Esophagus squamous epithelium (tissue), 4 donors: ENCODE measurements around the gene BCAR3.

Source experiments
- POLR2A ChIP-seq, 4 donors: fragments of 450-650 bp; IDR thresholded peaks; one replicate each; pipeline ENCODE4 v1.6.1; 2017; ENCODE audit warnings: antibody characterized with exemption in 4 of 4, mild to moderate bottlenecking in 4 of 4, moderate library complexity in 3 of 4
- TF ChIP-seq, protein P1 (sequence below), 6 experiments: fragments of 450-650 bp in 4 of 6; fragments of 200-600 bp in 2 of 6; sonication (generic) in 2 of 6; IDR thresholded peaks; one replicate each; pipeline ENCODE4 v1.5.1; 2016 to 2019; ENCODE audit warnings: antibody characterized with exemption in 6 of 6, mild to moderate bottlenecking in 4 of 6, moderate library complexity in 4 of 6

DNA sequence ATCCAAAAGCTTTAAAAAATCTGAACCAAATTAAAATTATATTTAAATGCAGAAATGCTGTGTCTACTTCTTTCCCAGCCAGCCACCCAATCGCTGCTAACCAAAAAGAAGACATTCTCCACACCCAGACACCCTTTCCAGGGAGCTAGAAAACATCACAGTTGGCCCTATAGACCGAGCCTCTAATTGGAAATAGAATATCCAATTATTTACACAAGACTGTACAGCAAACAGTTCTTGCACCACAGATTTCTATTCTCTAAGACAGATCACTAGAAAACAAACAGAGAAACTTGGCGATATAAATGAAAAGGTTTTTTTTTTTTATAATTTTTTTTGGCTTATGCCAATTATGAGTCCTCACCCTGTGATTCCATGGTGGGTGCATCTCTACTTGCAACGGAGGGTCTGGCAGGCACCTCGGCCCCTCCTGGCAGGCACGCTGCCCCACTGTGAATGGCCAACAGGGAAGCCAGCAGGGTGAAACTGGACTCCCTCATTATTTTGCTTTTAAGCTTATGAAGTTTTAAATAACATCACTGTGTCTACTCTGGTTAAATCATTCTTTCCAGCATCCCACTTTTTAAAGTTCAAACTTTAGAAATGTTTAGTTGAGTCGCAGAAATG lies 29.2 kb downstream of the BCAR3 start:
- TF ChIP-seq POLR2A (IDR thresholded peaks at IDR 0.05): no peak
- TF ChIP-seq, protein P1, sequence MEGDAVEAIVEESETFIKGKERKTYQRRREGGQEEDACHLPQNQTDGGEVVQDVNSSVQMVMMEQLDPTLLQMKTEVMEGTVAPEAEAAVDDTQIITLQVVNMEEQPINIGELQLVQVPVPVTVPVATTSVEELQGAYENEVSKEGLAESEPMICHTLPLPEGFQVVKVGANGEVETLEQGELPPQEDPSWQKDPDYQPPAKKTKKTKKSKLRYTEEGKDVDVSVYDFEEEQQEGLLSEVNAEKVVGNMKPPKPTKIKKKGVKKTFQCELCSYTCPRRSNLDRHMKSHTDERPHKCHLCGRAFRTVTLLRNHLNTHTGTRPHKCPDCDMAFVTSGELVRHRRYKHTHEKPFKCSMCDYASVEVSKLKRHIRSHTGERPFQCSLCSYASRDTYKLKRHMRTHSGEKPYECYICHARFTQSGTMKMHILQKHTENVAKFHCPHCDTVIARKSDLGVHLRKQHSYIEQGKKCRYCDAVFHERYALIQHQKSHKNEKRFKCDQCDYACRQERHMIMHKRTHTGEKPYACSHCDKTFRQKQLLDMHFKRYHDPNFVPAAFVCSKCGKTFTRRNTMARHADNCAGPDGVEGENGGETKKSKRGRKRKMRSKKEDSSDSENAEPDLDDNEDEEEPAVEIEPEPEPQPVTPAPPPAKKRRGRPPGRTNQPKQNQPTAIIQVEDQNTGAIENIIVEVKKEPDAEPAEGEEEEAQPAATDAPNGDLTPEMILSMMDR (IDR thresholded peaks at IDR 0.05): no peak
